HL-60 (cell line): ENCODE results near the gene SVIL.

ENCODE experiments used
- DNase-seq, 2 experiments: peaks; one replicate each; pipeline ENCODE4 v3.0.0-alpha.2; 2010 to 2020; ENCODE audit warnings: low read depth in 1 of 2, low spot score in 1 of 2
- H3K27ac ChIP-seq: fragments of 250-450 bp; sonication (Bioruptor Pico); replicated peaks from 2 replicates; pipeline ENCODE4 v1.5.1; 2020; ENCODE audit warnings: mild to moderate bottlenecking, moderate library complexity
- H3K27me3 ChIP-seq: fragments of 250-450 bp; sonication (Bioruptor Pico); 2 replicates; pipeline ENCODE4 v1.5.1; 2021; ENCODE audit warnings: mild to moderate bottlenecking, moderate library complexity; ENCODE audit not compliant: insufficient read depth, poor library complexity, severe bottlenecking
- H3K4me3 ChIP-seq: replicated peaks from 2 replicates; pipeline ENCODE4 v1.5.1; 2011; ENCODE audit warnings: mild to moderate bottlenecking, control low read depth, low read length; ENCODE audit not compliant: insufficient read depth
- GABPA ChIP-seq: IDR thresholded peaks from 2 replicates; pipeline ENCODE4 v1.6.1; 2012; ENCODE audit warnings: low read depth
- POLR2AphosphoS5 ChIP-seq: IDR thresholded peaks from 2 replicates; pipeline ENCODE4 v1.6.1; 2012; ENCODE audit warnings: low read depth
- REST ChIP-seq: IDR thresholded peaks from 2 replicates; pipeline ENCODE4 v1.6.1; 2012; ENCODE audit warnings: low read depth; ENCODE audit not compliant: insufficient replicate concordance
- SPI1 ChIP-seq: IDR thresholded peaks from 2 replicates; pipeline ENCODE4 v1.6.1; 2012; ENCODE audit warnings: low read depth, mild to moderate bottlenecking, borderline replicate concordance
- TF ChIP-seq, protein P1 (sequence below): IDR thresholded peaks from one replicate; pipeline ENCODE4 v1.5.1; 2011; ENCODE audit warnings: low read length, control low read depth, inconsistent platforms; ENCODE audit not compliant: insufficient read depth

The SVIL gene

DNA sequence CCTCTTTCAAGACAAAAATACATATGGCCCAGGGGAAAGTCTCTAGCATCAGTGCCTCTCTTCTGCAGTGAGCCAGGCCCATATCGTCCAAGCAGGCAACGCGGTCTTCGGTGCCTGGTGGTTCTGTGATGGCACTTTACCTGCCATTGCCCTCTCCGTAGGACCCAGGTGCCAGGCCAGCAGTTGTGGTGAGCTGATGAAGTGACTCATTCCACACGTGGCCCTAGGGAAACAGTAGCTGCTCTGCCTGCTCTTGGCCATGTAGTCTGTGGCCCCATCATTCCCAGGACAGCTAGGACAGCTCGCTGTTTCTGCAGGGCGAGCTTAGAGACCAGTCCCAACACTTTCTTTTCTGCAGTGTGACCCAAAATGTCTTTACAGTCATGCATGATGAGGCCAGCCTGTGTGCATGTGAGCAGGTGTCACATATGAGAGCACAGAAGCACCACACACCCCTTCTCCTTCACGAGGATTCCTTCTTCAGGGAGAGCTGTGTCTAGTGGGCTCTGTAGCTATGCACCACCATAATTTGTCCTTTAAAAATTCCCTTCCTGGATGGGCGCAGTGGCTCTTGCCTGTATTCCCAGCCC is 39.0 kb downstream of the SVIL start:
- TF ChIP-seq REST (no peak), SPI1 (no peak)
- no peak overlapping the region for H3K4me3 ChIP-seq
- H3K27ac ChIP-seq: no peak overlapping the region
- H3K27me3 ChIP-seq: no peaks in the 10 kb centered on the region
- DNase-seq: no peak

DNA sequence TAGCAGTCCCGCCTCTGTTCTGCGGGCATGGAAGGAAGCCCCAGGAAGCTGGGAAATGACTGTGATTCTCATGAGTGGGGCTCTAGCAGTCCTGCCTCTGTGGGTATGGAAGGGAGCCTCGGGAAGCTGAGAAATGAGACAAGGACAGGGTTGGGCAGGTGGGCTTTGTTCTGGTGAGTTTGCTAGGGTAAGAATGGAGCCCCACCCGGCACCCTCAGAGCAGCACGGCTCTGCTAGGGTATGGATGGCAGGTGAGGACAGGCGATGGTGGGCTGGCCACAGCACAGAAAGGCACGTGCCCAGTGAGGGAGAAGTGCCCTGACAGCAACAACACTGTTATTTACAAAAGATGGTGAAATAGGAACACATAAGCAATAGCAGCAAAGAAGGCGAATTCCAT is 39.6 kb downstream of the SVIL start:
- TF ChIP-seq REST (no peak), GABPA (no peak), POLR2AphosphoS5 (no peak), SPI1 (no peak)
- TF ChIP-seq, protein P1, sequence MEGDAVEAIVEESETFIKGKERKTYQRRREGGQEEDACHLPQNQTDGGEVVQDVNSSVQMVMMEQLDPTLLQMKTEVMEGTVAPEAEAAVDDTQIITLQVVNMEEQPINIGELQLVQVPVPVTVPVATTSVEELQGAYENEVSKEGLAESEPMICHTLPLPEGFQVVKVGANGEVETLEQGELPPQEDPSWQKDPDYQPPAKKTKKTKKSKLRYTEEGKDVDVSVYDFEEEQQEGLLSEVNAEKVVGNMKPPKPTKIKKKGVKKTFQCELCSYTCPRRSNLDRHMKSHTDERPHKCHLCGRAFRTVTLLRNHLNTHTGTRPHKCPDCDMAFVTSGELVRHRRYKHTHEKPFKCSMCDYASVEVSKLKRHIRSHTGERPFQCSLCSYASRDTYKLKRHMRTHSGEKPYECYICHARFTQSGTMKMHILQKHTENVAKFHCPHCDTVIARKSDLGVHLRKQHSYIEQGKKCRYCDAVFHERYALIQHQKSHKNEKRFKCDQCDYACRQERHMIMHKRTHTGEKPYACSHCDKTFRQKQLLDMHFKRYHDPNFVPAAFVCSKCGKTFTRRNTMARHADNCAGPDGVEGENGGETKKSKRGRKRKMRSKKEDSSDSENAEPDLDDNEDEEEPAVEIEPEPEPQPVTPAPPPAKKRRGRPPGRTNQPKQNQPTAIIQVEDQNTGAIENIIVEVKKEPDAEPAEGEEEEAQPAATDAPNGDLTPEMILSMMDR: no peak
- DNase-seq: no peak
- Histone ChIP-seq H3K27ac (no peak overlapping the region), H3K27me3 (no peaks in the 10 kb centered on the region), H3K4me3 (no peak overlapping the region)

- Histone ChIP-seq H3K27me3 (no peaks in the 10 kb centered on the region), H3K4me3 (no peak overlapping the region), H3K27ac (no peak overlapping the region)
- TF ChIP-seq, protein P1: no peak
- no peak for DNase-seq
Observed at GRCh38 chr10:29591651-29591968, 43.2 kb downstream of the SVIL start.

DNA sequence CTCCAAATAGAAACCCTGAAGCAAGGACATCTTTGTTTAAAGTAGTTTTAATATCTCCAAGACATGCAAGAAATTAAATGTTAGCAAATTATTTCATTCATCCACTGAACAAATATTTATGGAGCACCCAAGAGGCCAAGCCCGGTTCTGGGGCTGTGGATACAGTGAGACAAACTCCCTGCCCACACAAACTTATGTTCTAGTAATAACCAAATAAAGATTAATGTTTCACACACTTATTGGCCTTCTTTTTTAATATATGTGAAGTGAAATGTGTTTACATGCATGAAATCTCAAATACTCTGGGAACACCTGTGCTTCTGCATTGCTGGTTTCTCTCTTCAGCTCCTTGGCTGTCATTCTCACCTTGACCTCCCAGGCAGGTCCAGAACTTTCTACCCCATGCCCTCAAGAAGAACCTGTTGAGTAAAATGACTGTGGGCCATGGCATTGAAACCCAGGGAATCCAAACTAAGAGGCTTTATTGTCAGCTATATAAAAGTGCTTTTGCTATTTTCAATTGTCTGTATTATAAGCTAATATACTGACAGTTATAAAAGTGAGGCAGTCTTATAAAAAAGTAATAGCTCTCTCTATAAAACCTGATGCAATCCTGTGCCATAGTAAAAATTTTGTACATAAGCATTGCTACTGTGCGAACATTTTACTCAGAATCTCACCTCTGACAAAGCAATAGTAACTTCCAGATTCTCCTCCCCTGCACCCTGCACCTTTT is 43.7 kb downstream of the SVIL start:
- H3K4me3 ChIP-seq: no peak overlapping the region
- no peak for TF ChIP-seq SPI1
- no peak for TF ChIP-seq REST
- TF ChIP-seq POLR2AphosphoS5: no peak
- no peak for TF ChIP-seq GABPA
- TF ChIP-seq, protein P1: no peak
- DNase-seq: no peak
- H3K27me3 ChIP-seq: no peaks in the 10 kb centered on the region
- H3K27ac ChIP-seq: no peak overlapping the region
